SKM-1 treated with dmso at 0.1 percent for 144 hours (cell line): ENCODE results near the gene ALK.

ENCODE experiments used
- DNase-seq: peaks from one replicate; lab custom pipeline; 2025; ENCODE audit not compliant: unreplicated experiment; lab: John Stamatoyannopoulos, UW

Gene ALK

GRCh38 chr2:29583548-29584156 is 337.7 kb downstream of the ALK start:
- DNase-seq: no peak

- no peak for DNase-seq
Observed at GRCh38 chr2:29583104-29583503, 338.3 kb downstream of the ALK start.

GRCh38 chr2:29582062-29582461 is 339.3 kb downstream of the ALK start:
- no peak for DNase-seq

- DNase-seq: no peak
Observed at GRCh38 chr2:29580223-29580622, 341.2 kb downstream of the ALK start.

GRCh38 chr2:29579495-29580169 is 341.8 kb downstream of the ALK start:
- no peak for DNase-seq

- no peak for DNase-seq
Observed at GRCh38 chr2:29578084-29578598, 343.2 kb downstream of the ALK start.

- DNase-seq: no peak
Observed at GRCh38 chr2:29576231-29576630, 345.2 kb downstream of the ALK start.

- DNase-seq: no peak
Observed at GRCh38 chr2:29575370-29575890, 346.0 kb downstream of the ALK start.

GRCh38 chr2:29573612-29574011 is 347.8 kb downstream of the ALK start:
- DNase-seq: no peak

- DNase-seq: no peak
Observed at GRCh38 chr2:29573147-29573546, 348.2 kb downstream of the ALK start.

GRCh38 chr2:29570539-29570938 is 350.8 kb downstream of the ALK start:
- DNase-seq: no peak

- DNase-seq: no peak
Observed at GRCh38 chr2:29567906-29568520, 353.4 kb downstream of the ALK start.

GRCh38 chr2:29563697-29564096 is 357.7 kb downstream of the ALK start:
- DNase-seq: no peak

- DNase-seq: no peak
Observed at GRCh38 chr2:29562896-29563295, 358.5 kb downstream of the ALK start.

GRCh38 chr2:29562319-29562718 is 359.1 kb downstream of the ALK start:
- no peak for DNase-seq

GRCh38 chr2:29561628-29562027 is 359.8 kb downstream of the ALK start:
- DNase-seq: no peak

- peak; percentile 68 for DNase-seq
Observed at GRCh38 chr2:29561181-29561580, 360.2 kb downstream of the ALK start.

GRCh38 chr2:29560566-29560965 is 360.8 kb downstream of the ALK start:
- DNase-seq: no peak

GRCh38 chr2:29560030-29560429 is 361.4 kb downstream of the ALK start:
- no peak for DNase-seq

- no peak for DNase-seq
Observed at GRCh38 chr2:29559578-29559977, 361.8 kb downstream of the ALK start.

- no peak for DNase-seq
Observed at GRCh38 chr2:29558097-29558496, 363.3 kb downstream of the ALK start.

- no peak for DNase-seq
Observed at GRCh38 chr2:29557268-29557667, 364.1 kb downstream of the ALK start.
